ENCODE results near the gene CLDN18. TPM values are rescaled to one million over a fixed set of nuclear protein-coding genes. Genes with fewer than 3 reads are reported as not detected.

Gene CLDN18
- total and polyA plus RNA-seq, 3 donors from 2014 or later, result 1.7 to 3.1 (median 2.6) TPM

DNA sequence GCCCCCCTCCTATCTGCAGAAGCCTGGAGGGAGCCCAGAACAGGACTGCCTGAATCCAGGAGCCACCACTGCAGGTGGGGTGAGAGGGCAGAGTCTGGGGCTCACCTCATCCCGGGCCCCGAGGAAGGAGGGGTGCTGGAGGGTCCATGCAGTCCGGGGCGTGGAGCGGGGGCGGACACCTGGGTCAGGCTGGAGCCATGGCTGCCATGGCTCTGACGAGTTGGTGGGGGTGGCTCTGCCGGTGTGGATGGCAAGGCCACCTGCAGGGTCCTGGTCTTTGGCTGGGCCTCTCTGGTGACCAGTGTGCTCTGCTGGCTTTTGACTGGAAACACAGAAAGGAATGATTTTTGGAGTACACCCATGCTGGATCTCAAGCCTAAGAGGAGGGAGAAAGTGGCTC, 58.1 kb downstream of the CLDN18 start:
- no peak for TF ChIP-seq POLR2A (IDR thresholded peaks at IDR 0.05)
- TF ChIP-seq, protein P1, sequence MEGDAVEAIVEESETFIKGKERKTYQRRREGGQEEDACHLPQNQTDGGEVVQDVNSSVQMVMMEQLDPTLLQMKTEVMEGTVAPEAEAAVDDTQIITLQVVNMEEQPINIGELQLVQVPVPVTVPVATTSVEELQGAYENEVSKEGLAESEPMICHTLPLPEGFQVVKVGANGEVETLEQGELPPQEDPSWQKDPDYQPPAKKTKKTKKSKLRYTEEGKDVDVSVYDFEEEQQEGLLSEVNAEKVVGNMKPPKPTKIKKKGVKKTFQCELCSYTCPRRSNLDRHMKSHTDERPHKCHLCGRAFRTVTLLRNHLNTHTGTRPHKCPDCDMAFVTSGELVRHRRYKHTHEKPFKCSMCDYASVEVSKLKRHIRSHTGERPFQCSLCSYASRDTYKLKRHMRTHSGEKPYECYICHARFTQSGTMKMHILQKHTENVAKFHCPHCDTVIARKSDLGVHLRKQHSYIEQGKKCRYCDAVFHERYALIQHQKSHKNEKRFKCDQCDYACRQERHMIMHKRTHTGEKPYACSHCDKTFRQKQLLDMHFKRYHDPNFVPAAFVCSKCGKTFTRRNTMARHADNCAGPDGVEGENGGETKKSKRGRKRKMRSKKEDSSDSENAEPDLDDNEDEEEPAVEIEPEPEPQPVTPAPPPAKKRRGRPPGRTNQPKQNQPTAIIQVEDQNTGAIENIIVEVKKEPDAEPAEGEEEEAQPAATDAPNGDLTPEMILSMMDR (IDR thresholded peaks at IDR 0.05), result no peak
- H3K27ac ChIP-seq, result no peak overlapping the region
- no peaks in the 10 kb centered on the region for H3K36me3 ChIP-seq (ENCODE audit: low read depth, missing control alignments)
- WGBS, 2 donors, result 78% methylated on average over 7 to 8 of the region's 8 CpGs
- H3K27me3 ChIP-seq, result no peaks in the 10 kb centered on the region
- H3K4me1 ChIP-seq, result no peaks in the 10 kb centered on the region
- no peaks in the 10 kb centered on the region for H3K9me3 ChIP-seq
- H3K4me3 ChIP-seq, result no peak overlapping the region
- DNase-seq, result no peak
- intact Hi-C loops (cut with DNase I; ENCODE audit: low total_unique reads), result no loop called here

DNA sequence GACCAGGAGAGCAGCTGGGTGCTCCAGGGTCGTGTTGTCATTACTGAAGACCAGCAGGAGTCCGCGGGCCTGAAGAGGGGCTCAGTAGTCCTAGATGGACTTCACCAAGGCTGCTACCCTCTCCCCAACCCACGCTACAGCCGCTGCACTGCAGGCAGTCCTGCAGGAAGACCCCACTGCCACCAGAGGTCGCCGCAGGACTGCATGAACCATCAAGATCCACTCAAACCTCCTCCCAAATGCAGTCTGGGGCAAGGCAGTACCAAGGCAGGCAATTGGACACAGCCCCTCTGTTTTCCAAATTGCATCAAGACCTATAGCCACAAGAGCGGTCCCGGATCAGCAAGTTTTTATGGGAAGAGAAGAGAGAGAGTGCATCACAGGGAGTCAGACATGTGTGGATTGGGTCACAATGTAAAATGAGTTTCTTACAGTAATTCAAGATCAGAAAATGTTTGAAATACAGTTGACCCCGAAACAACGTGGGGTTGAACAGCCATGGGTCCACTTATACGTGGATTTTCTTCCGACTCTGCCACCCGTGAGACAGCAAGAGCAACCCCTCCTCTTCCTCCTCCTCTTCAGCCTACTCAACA, 58.7 kb downstream of the CLDN18 start:
- Histone ChIP-seq H3K4me3 (no peak overlapping the region), H3K27ac (no peak overlapping the region), H3K9me3 (no peaks in the 10 kb centered on the region), H3K36me3 (ENCODE audit: low read depth, missing control alignments) (no peaks in the 10 kb centered on the region), H3K27me3 (no peaks in the 10 kb centered on the region), H3K4me1 (no peaks in the 10 kb centered on the region)
- intact Hi-C loops (cut with DNase I; ENCODE audit: low total_unique reads), result no loop called here
- 38 to 50% methylated on average over 9 to 14 of the region's 14 CpGs for WGBS, 2 donors
- TF ChIP-seq, protein P1 (IDR thresholded peaks at IDR 0.05), result peak; percentile 82 to 95 (median 90)
- TF ChIP-seq POLR2A (IDR thresholded peaks at IDR 0.05), result no peak
- peak; percentile 85 for DNase-seq

DNA sequence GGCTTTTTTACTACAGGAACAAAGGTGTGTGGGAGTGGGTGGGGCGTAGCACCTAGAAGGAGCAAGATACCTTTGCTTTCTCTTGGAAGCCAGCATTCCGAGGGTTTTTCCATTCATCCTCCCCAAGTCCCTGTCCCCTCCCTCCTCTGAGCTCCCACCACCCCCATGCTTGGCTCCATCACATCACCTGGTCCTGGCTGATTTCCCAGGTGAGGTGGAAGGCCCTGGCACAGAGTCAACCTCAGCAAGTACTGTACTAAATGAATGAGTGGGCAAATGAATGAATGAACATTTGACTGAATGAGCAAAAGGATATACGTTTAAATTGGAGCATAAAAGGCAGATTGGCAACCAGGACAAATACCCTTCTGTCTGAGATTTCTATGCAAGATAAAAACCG, 60.0 kb downstream of the CLDN18 start:
- TF ChIP-seq, protein P1 (IDR thresholded peaks at IDR 0.05), result no peak
- TF ChIP-seq POLR2A (IDR thresholded peaks at IDR 0.05), result no peak
- Histone ChIP-seq H3K27me3 (no peaks in the 10 kb centered on the region), H3K4me3 (no peak overlapping the region), H3K36me3 (ENCODE audit: low read depth, missing control alignments) (no peaks in the 10 kb centered on the region), H3K27ac (no peak overlapping the region), H3K9me3 (no peaks in the 10 kb centered on the region), H3K4me1 (no peaks in the 10 kb centered on the region)
- DNase-seq, result no peak
- intact Hi-C loops (cut with DNase I; ENCODE audit: low total_unique reads), result loop anchor here (5.0 kb wide), 1 partner anchor 47 kb away; the partner anchor contains the start of gene DZIP1L
- 87 to 88% methylated on average over 4 of the region's 4 CpGs for WGBS, 2 donors

DNA sequence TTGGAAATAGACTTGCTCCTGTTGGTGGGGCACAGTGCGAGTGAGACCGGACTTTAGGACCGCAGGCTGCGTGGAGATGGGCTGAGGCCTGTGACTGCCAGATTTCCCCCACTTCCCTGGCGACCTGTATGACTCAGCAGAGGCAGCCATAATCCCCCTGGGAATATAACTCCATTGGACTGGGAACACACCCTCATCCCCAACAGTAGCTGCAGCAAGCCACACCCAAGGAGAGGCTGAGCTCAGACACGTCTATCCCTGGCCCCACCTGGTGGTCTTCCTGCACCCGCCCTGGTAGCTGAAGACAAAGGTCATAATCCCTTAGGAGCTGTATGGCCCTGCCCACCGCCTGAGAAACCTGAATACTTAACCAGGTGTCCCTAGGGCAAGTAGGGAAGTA, 62.8 kb downstream of the CLDN18 start:
- TF ChIP-seq, protein P1 (IDR thresholded peaks at IDR 0.05), result no peak
- TF ChIP-seq POLR2A (IDR thresholded peaks at IDR 0.05), result no peak
- Histone ChIP-seq H3K36me3 (ENCODE audit: low read depth, missing control alignments) (no peaks in the 10 kb centered on the region), H3K4me1 (no peaks in the 10 kb centered on the region), H3K4me3 (no peak overlapping the region), H3K9me3 (no peaks in the 10 kb centered on the region), H3K27ac (no peak overlapping the region), H3K27me3 (no peaks in the 10 kb centered on the region)
- no peak for DNase-seq
- intact Hi-C loops (cut with DNase I; ENCODE audit: low total_unique reads), result loop anchor here (5.0 kb wide), 1 partner anchor 45 kb away; the partner anchor contains the start of gene DZIP1L
- WGBS, 2 donors, result 91 to 92% methylated on average over 2 to 8 of the region's 8 CpGs

DNA sequence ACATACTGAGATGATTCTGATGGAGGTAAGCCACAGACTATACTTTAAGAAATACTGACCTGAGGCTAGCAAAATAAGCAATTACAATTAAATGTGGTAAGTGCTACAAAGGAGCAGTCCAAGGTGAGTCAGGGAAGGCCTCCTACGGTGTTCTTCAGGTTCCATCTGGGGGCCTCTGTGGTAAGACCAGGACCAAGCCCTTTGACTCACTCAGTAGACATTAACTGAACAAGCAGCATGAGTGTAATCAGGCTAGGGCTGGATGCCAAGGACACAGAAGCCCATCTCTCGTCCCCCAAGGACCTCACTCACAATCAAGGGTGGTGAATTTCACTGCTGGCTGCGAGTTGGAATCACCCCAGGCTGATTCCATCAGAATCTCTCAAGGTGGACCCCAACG, 68.1 kb downstream of the CLDN18 start:
- H3K36me3 ChIP-seq (ENCODE audit: low read depth, missing control alignments), result no peaks in the 10 kb centered on the region
- TF ChIP-seq, protein P1 (IDR thresholded peaks at IDR 0.05), result no peak
- TF ChIP-seq POLR2A (IDR thresholded peaks at IDR 0.05), result no peak
- WGBS, 2 donors, result 67 to 81% methylated on average over 4 of the region's 4 CpGs
- no peak for DNase-seq
- no peaks in the 10 kb centered on the region for H3K27me3 ChIP-seq
- no peak overlapping the region for H3K4me3 ChIP-seq
- H3K4me1 ChIP-seq, result no peaks in the 10 kb centered on the region
- no peaks in the 10 kb centered on the region for H3K9me3 ChIP-seq
- intact Hi-C loops (cut with DNase I; ENCODE audit: low total_unique reads), result no loop called here
- H3K27ac ChIP-seq, result no peak overlapping the region

All from testis (tissue), 3 donors.